ENCODE data around the gene VENTX. TPM values are rescaled to one million over a fixed set of nuclear protein-coding genes. Genes with fewer than 3 reads are reported as not detected.

Gene VENTX
- total and polyA plus RNA-seq, 10 of the 15 experiments (the other 5 are each of a cell fraction or from before 2014, with no cell fraction given), result 0.05 TPM; not detected in 9

DNA sequence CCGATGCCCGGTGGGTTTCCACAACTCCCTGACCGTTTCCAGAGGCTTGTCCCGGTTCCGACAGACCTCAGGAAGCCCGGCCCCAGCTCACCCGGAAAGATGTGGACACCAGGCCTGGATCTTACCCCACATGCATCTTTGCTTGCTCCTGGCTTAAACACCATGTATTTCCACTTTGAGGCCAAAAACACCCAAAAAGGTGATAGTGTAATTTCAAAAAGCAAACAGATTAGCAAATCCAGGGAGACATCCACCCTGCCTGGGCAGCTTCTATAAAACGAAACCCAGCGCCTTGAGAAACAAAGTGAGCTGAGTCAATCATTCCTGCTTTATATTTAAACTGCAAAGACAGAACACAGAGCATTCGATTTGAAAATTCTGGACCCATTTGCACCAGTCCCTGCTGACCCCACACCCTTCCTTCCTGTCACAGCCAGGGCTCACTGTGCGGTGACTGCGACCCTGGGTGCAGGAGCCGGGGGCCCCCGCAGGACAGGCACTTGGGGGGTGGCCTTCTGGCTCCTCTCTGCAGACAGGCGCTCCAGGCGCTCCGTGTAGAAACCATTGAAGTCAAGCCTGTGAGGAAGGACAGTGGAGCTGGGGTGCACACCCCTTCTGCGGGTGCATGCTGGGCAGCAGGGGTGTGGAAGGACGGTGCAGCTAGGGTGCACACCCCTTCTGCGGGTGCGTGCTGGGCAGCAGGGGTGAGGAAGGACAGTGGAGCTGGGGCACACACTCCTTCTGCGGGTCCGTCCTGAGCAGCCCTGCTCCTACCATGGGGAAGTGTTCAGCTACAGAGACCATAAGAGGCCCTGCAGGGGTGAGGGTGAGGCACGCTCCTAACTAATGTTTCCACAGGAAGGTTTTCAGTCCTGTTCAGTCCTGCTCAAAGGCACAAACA is 41.9 kb downstream of the VENTX start:
- CTCF ChIA-PET, result interaction anchor here (0.9 to 2.8 kb wide), 3 partner anchors 18 to 28 kb away, joined by 3 to 14 read pairs (median 9); no protein-coding TSS in a partner anchor
- Histone ChIP-seq H3K36me3 (ENCODE audit: control insufficient read depth in 2 of 2, insufficient read depth in 2 of 2, low read length in 1 of 2) (peaks cover 3 to 13% of the 10 kb centered on the region in 2 experiments), H3K4me3 (no peak overlapping the region), H3K9ac (ENCODE audit: control insufficient read depth, insufficient read depth, low read length) (no peak overlapping the region), H3K9me3 (replicated peaks; ENCODE audit: control insufficient read depth, insufficient read depth, low read length) (no peaks in the 10 kb centered on the region), H3K4me1 (ENCODE audit: control insufficient read depth, insufficient read depth, low read length) (peaks cover 32% of the 10 kb centered on the region), H4K20me1 (ENCODE audit: control insufficient read depth, insufficient read depth) (no peaks in the 10 kb centered on the region; the same call in 1 of the 2 replicates), H3K4me2 (ENCODE audit: control insufficient read depth, insufficient read depth) (no peak overlapping the region), H3K79me2 (ENCODE audit: control insufficient read depth, insufficient read depth, low read length) (peaks cover 17% of the 10 kb centered on the region), H3K27ac (ENCODE audit: control insufficient read depth, insufficient read depth) (no peak overlapping the region), H3K27me3 (replicated peaks in 1 of 2; ENCODE audit: control insufficient read depth in 2 of 2, insufficient read depth in 2 of 2, low read length in 1 of 2) (no peaks in the 10 kb centered on the region), H2AFZ (ENCODE audit: control insufficient read depth, low read depth, low read length) (no peak overlapping the region)
- DNase-seq (ENCODE audit: low read depth, low spot score) (no peak), FAIRE-seq (no peak), ATAC-seq (no peak)
- WGBS (ENCODE audit: insufficient coverage, insufficient replicate concordance, low lambda C conversion rate, missing lambda C conversion rate), result 79% methylated on average over 24 of the region's 24 CpGs
- SMC1A ChIA-PET (ENCODE audit: uncharacterized antibody, unreplicated experiment), result interaction anchor here (1.0 kb wide), 1 partner anchor 28 kb away, joined by 4 read pairs; no protein-coding TSS in a partner anchor
- in situ Hi-C loops (cut with MboI) (no loop called here), intact Hi-C loops (cut with micrococcal nuclease; ENCODE audit: unreplicated experiment) (no loop called here)
- no TSS peak for BruUV-seq (replicated peaks)
- TF ChIP-seq SMC3 (IDR thresholded peaks at IDR 0.05; ENCODE audit: borderline replicate concordance, low read length) (no peak), IKZF2 (IDR thresholded peaks at IDR 0.05) (no peak), EP300 (IDR thresholded peaks at IDR 0.05; ENCODE audit: borderline replicate concordance in 1 of 2, control insufficient read depth in 1 of 2, low read depth in 2 of 2, low read length in 2 of 2) (no peak), BMI1 (IDR thresholded peaks at IDR 0.05; ENCODE audit: borderline replicate concordance) (no peak), YY1 (IDR thresholded peaks at IDR 0.05; ENCODE audit: low read depth, low read length) (no peak), POLR2A (IDR thresholded peaks at IDR 0.05; ENCODE audit: low read depth, low read length) (no peak), KLF5 (IDR thresholded peaks at IDR 0.05; ENCODE audit: partially characterized antibody) (no peak), NFYA (IDR thresholded peaks at IDR 0.05; ENCODE audit: borderline replicate concordance, low read depth, low read length) (no peak), CHD1 (IDR thresholded peaks at IDR 0.05; ENCODE audit: low read depth, low read length) (no peak), RBBP5 (conservative IDR thresholded peaks at IDR 0.05) (no peak), JUND (IDR thresholded peaks at IDR 0.05; ENCODE audit: low read depth, low read length) (no peak), ATF7 (IDR thresholded peaks at IDR 0.05; ENCODE audit: low read depth) (no peak), EZH2 (IDR thresholded peaks at IDR 0.05; ENCODE audit: borderline replicate concordance, control insufficient read depth, low read depth, low read length) (no peak), ZBED1 (IDR thresholded peaks at IDR 0.05; ENCODE audit: borderline replicate concordance) (no peak), RB1 (IDR thresholded peaks at IDR 0.05; ENCODE audit: borderline replicate concordance) (no peak), EED (IDR thresholded peaks at IDR 0.05; ENCODE audit: low read depth) (no peak)
- TF ChIP-seq, protein P1, sequence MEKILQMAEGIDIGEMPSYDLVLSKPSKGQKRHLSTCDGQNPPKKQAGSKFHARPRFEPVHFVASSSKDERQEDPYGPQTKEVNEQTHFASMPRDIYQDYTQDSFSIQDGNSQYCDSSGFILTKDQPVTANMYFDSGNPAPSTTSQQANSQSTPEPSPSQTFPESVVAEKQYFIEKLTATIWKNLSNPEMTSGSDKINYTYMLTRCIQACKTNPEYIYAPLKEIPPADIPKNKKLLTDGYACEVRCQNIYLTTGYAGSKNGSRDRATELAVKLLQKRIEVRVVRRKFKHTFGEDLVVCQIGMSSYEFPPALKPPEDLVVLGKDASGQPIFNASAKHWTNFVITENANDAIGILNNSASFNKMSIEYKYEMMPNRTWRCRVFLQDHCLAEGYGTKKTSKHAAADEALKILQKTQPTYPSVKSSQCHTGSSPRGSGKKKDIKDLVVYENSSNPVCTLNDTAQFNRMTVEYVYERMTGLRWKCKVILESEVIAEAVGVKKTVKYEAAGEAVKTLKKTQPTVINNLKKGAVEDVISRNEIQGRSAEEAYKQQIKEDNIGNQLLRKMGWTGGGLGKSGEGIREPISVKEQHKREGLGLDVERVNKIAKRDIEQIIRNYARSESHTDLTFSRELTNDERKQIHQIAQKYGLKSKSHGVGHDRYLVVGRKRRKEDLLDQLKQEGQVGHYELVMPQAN (conservative IDR thresholded peaks at IDR 0.05), result no peak
- POLR2A ChIA-PET, result no interaction called here
- RAD21 ChIA-PET (ENCODE audit: unreplicated experiment), result no interaction called here
